NCI-H2081 (cell line): ENCODE data around the gene LARGE1.

Experiments
- DNase-seq, 2 experiments: peaks; one replicate each; lab custom pipeline; 2025; lab: John Stamatoyannopoulos, UW

Gene LARGE1

DNA sequence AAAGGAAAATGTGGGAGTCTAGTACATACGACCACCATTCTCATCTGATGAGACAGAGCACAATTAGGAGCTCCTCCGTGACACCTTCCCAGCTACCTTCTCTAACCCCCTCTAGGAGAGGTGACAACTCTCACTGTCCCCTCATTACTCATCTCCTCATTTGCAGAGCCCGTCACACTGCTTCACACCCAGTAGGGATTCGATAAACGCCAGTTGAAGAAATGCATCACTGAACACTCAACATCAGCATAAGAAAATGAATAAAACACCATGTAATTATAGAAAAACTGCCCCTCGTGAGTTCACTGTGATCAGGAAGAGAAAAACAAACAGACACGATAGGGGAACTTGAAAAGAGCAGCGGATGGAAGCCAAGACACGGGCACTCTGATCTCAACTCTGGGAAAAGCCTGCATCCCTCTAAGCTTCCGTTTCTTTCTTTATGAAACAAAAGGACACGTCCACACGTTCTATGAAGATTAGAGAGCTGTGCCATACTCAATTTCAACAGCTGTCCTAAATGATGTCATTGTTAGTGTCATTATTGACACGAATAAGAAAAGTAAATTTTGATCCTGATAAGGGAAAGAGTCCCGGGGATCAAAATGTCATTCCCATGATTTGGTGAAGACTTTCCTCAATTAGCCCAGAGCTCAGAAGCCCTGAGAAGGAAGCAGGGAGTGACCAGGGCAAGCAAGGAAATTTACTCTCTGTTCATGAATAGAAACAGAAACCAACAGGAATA lies 356.9 kb downstream of the LARGE1 start:
- DNase-seq: no peak

DNA sequence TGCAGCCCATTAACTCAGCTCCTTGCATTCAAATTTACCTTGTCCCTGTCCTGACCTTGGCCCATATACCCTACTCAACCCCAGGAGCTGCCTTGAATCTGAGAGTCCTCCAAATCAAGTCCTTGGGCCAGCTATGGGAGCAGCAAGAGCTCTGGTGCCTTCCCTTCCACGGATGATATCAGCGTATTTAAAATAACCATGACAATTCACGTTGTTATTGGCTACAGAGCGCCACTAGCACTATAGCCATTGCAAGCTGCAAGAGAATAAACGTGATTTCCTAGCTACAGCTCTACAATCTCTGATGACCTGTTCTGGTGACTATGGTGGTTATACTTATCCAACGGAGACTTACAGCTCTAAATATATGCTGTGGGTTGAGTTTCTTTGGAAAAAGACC lies 357.8 kb downstream of the LARGE1 start:
- DNase-seq: no peak

DNA sequence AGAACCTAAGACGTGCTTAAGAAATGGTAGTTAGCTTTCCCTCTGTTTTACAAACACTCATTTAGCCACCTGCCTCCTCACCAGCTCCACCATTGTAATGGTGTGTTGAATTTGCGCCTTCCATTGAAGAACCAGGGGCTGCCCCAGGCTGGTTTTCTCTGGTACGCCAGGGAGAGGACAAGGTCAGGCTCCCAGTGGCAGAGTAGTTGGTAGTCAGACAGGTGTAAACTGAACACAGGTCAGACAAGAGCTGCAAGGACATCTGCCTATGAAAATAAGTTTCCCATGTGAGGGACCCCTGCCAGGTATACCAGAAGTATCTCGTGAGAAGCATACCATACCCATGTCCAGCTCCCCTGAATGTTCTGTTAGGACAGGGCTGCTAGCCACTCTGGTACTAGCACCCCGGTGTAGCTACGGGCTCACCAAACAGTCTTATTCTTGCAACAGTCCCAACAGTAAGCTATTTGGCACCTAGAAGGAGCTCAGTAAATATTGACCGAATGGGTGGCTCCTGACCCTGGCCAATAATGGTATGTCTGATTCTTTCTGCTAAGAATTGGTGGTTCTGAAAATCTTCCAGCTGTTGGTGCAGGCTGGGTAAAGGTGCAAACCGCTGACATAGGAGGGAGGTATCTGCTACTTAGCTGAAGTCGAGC lies 359.0 kb downstream of the LARGE1 start:
- no peak for DNase-seq

DNA sequence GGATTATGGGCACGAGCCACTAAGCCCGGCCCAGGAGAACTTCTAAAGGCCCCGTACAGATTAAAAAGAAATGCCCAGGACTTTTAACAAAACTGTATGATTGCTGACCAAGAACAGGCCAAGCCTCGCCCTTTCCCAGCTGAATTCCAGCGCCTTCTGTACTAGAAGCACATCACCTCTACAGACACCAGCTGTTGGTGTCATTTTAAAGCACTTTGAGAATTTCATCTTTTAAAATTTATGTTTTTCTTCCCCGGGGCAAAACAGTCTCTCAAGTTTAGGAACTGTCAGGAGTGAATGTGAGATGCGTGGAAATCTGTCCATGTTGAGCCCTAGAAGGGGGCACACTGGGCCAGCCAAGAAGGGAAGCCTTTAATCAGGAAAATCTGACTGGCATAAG lies 362.4 kb downstream of the LARGE1 start:
- no peak for DNase-seq

DNA sequence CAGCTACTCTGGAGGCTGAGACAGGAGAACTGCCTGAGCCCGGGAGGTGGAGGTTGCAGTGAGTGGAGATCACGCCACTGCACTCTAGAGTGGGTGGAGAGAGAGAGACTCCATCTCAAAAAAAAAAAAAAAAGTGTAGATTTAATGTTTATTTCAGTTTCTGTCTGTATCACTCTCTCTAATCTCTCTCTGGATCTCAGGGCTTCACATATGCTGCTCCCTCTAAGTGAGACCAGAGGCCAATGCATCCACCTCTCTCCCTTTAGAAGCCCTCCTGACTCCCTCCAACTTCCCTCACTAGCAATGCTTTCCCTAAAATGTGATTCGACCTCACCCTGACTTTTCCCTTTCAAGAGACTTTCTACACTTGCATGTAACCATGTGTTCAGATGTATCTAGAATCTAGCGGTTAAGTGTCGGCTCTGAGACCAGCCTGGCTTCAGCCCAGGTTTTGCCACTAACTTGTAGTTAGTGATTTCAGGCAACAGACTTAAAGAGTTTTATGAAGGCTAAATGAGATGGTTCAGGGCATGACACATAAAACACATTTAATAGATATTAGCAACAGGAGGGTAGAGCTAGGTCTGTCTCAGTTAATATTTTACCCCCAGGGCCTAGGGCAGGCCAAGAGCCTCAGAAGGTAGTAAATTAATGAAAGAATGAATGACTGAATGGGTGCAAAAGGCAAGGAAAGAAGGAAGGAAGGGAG lies 364.3 kb downstream of the LARGE1 start:
- DNase-seq: no peak

DNA sequence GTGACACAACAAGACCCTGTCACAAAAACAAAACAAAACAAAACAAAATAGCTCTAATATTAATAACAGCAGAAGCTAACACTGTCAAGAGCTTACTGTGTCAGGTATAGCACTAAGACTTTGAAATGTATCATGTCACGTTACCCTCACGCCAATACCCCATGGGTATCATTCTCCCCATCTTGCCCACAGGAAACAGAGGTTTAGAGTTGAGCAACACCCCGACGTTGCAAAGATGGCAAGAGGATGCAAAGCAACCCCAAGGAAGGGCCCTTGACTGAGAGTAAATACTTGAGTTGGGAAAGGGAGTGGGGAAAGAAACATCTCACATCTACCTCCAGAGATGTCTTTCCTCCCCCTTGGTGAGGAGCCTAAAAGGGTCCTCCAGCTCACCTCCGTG lies 366.8 kb downstream of the LARGE1 start:
- no peak for DNase-seq

DNA sequence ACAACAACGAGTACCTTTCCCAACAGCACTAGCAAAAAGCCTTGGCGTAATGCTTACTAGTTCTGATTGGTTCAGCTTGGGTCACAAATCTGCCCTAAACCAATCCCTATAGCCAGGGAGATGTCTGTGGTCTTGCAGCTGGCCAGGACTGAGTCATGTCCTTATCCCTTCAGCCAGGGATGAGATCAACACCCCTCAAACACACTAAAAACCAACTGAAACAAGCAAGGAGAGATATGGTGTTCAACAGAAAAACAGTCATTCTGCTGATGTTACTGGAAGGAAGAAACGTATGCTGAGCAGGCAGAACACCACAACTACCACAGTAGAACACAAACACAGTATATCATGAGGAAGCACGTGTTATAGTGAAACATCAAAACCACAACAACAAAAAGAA lies 375.6 kb downstream of the LARGE1 start:
- no peak for DNase-seq

DNA sequence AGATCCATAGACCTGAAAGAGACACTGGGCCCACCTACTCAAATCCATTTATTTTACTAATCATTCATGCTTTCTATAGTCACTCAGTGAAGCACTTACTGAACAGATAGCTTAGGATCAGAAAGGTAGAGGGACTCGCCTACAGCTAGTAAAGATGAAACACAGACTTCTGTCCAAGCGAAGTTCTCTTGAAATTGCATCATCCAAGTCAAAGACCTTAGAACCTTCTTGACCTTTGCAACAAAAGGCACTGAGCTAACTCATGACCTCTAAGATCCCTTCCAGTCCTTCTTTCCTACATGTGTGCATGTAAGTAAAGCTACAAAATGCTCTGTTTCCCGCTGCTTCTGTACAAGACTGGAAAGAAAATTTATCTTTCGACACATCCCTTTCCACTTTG lies 377.6 kb downstream of the LARGE1 start:
- no peak for DNase-seq

DNA sequence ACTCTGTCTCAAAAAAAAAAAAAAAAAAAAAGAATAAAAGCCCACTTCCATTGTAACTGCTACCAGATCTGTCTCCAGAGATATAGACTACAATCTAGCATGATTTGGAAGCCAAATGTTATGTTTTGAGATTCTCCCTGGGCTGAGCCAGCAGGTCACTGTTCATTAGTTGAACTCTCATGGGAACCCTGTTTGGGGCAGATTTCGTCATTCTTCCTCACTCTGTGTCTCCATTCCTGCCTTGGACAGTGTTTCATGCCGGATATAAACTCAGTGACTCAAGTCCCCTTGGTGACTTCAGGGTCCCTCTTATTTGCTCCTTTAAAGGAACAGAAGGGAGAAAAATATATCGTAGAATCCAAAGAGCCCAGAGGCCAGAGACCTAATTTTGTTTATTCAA lies 378.1 kb downstream of the LARGE1 start:
- no peak for DNase-seq

DNA sequence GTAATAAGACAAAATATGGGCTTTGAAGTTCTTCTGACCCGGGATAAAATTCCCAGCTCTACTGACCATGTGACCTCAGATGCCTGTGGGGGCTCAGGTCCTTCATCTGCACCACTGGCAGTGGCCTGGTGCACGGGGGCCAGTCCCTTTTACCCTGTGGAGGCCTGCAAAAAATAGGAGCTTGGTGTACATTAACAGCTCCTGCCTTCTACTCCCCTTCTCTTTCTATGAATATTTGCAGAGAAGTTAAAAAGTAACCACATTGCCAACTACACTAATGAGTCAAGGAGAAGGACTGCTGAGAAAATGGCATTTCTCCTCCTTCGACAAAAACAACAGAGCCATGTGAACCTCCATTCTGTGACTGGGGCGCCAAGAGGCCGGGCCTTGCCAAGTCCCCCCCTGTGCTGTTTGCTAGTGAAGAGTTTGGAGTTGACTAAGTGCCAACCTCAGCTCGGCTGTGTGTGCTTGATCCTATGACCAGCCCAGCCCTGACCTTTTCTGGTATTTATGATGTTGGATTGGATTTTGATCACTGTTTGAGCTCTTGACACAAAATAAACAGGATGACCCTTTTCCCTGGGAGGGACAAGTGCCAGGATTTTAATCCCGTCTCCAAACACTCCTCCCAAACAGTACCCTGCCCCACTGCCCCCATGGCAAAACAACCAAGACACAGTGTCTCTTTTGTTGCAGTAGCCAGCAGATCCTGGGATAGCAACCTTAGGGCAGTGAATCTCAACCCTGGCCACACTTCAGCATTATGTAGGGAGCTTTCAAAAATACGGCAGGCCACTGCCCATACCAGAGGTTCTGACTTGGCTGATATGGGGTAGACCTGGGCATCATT lies 380.1 kb downstream of the LARGE1 start:
- no peak for DNase-seq

DNA sequence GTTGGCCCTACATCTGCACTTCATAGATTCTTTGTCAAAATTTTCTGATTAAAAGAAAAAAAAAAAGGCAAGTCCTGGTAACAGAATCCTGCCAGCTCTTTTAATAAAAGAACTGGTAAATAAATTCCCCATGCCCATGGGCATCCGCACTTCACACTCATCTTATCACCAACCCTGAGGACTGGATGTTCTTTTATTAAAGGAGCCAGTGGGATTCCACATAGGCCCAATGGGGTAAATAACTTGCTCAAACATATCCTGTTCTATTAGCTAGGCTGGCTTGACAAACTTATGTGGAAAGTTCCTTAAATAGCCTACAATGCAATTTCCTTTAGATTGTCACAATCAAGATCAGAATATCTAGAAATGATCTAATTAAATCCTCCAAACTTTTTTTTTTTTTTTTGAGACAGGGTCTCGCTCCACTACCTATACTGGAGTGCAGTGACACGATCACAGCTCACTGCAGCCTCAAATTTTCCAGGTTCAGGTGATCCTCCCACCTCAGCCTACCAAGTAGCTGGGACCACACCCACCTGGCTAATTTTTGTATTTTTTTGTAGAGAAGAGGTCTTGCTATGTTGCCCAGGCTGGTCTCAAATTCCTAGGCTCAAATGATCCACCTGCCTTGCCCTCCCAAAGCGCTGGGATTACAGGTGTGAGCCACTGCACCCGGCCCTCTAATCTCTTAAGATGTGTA lies 380.9 kb downstream of the LARGE1 start:
- no peak for DNase-seq

DNA sequence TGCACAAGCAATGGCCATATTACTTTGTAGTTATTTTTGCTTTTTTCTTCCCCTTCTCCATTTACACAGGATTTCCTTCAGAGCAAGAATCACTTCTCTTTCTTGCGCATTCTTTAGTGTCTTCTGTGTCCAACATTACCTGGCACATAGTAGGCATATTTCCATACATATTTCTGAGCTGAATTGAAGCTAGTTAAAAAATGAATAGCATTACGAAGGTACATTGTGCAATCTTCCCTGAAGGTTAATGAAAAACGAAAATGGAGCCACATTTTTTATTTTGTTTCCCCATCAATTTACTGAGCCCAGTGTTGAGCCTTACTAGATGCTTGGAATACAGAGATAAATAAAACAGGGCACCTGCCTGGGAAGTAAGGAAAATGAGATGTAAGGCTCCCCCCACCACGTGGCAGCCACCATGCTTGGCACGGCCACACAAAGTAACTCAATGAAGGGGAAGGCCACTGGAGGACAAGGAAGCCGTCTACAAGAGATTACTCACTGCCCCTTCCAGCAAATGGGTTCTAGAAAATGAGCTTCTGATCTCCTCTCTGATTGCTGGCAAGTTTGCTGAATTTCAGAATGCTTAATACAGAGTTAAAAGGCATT lies 381.9 kb downstream of the LARGE1 start:
- DNase-seq: no peak

DNA sequence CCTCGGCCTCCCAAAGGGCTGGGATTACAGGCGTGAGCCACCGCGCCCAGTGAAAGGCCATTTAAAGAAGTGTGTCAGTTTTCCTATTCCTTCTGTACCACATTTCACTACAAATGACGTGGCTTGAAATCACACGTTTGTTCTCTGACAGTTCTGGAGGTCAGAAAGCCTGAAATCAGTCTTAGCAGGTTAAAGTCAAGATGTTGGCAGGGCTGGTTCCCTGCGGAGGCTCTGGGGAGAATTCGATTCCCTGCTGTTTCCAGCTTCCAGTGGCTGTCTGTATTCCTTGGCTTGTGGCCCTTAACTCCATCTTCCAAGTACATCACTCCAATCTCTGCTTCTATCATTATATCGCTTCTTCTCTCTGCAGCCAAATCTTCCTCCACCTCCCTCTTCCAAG lies 383.2 kb downstream of the LARGE1 start:
- no peak for DNase-seq

DNA sequence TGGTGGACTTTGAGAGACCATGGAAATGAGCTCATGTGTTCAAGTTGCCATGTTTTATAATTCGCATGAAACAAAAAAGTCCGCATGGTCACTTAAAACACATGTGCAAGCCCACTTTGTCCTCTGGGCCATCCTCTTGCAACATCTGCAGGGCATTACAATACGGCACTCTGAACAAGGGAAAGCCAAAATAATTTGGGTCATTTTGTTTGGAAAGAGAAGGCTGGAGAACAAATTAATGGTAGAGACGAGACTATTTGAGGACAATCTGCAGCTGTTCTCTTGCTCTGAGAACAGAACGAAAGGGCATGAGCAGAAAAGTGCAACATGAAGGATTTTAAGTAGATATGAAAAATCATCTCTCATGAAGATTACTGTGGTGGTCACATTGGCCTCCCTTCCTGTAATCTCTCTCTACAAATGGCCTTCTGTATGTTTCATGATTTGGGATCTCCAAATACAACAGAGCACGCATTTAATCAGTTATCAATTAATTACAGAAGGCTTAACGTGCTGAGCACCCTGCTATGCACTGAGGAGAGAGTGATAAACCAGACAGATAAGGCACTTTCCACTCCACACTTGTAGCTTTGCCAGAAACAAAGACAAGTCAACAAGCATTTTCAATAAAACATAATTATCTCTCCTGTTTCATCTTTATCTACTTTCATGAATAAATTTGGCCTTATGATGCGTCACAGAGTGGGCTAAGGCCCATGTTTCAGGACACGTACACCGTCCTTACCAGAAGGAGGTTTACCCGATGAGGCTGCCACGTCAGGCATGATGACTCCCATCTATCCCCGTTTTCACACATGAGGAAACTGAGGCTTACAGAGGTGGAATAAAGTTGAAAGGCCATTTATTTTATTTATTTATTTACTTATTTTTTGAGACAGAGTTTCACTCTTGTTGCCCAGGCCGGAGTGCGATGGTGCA lies 384.1 kb downstream of the LARGE1 start:
- no peak for DNase-seq

DNA sequence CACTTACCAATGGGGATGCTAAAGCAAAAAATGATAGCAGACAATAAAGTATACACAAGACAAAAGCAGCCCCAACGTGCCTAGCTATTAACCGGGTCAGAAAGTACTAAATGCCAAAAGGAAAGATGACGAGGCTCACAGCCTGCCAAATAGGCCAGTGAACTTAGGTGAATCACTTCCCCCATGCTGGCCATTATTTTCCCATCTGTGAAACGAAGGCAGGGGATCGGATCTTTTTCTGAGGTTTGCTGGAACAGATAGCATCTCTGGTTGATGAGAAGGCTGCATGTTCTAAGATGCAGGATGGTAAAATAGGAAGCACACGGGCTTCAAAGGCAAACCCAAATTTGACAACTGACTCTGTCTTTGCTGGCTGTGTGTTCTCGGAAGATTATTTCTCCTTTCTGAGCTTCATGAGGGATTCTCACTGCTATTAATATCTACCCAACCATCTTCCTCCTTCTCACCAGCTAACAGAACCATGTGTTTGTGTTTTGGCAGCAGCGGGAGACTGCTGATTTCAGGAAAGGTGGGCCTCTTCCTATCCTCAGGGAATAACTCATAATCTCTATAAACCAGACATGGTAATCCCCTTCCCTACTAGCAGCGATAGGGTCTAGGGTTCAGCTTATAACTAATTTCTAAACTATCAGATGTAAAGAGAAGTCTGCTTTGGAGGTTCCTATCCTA lies 390.7 kb downstream of the LARGE1 start:
- no peak for DNase-seq

DNA sequence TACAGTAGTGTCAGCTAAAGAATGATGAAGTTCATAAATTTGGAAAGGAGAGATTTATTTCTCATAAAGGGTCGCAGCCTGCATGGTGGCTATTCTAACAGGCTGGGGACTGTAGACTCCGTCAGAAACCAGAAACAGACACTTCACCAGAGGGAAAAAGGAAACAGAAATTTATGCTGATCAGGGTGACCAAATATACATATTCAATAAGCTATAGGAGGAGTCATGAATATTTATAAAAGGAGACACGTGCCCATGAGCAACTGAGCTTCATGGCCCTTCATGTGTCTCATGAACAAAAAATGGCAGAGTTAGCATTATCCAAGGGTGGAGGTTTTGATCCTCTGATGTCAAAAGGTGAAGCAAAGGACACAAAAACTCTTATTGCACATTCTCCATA lies 392.1 kb downstream of the LARGE1 start:
- no peak for DNase-seq

DNA sequence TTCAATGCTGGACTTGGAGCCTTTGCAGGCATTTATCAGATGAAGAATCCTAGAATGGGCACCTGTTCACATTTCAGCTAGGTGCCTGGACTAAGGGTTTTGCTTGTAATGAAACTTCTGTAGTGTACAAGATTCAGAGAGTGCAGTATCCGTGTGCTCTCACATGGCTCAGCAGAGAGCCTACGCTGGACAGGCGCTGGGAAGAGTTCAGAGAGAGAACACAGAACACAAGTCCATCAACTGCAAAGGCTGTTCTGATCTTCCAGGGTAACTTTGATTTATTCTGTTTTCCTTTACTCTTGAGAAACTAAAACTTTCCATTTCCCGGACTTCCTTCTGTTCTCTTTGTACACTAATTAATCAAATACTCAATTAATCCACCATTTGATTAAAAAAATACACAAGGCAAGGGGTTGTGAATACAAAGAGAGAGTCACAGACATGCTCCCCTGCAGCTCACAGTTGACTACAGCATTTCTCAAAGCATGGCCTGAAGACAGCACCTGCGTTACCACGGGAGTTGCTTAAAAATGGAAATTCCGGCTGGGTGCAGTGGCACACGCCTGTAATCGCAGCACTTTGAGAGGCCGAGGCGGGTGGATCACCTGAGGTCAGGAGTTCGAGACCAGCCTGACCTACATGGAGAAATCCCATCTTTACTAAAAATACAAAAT lies 393.7 kb downstream of the LARGE1 start:
- DNase-seq: no peak

DNA sequence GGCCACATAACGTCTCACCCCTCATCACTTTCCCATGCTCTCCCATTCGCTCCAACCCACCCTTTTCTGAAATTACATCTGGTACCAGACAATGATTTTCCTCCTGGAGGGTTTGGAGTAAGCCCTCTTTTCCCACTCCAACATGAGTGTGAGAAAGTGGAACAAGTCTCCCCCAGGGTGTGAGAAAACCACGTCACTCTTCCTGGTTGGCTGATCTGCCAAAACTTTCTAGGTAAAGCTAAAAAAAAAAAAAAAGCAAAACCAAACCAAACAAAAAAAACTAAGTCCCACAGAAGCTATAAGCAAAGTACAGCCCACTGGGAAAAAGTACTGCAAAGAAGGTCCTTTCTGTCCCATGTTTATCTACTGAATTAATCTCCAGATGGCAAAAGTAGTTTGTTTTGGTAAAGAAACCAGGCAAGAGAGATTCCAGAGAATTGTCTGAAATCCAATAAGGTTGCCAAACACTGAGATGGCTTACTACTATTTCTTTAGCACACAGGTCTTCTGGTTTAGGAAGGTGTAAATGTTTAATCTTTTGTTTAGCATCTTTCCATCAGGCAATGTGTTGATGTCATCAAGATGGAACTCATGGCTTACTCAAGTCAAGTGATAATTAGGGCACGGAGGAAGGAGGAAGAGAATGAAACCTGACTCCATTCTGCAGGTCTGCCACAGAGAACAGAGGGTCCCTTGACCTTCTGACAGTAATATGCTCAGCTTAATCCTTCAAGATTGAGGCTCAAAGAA lies 395.6 kb downstream of the LARGE1 start:
- no peak for DNase-seq
